SK-N-SH treated with all-trans-retinoic acid at 6 μM for 48 hours (cell line): ENCODE data around the gene GNPTG.

ENCODE experiments used
- ATAC-seq: fragments of 200-7000 bp; cut with Tn5 transposase; 3 replicates; pipeline ENCODE4 v1.9.1; 2020; ENCODE audit warnings: mild to moderate bottlenecking, moderate library complexity
- ARNTL ChIP-seq: fragments of 450-650 bp; formaldehyde crosslinking; IDR thresholded peaks from 2 replicates; pipeline ENCODE4 v1.5.0; 2020; ENCODE audit warnings: low read depth, mild to moderate bottlenecking, moderate library complexity, borderline replicate concordance
- BACH2 ChIP-seq: fragments of 250-450 bp; sonication (Bioruptor Pico); IDR thresholded peaks from 2 replicates; pipeline ENCODE4 v1.9.0; 2021; ENCODE audit warnings: mild to moderate bottlenecking, borderline replicate concordance
- CREB5 ChIP-seq: fragments of 250-450 bp; sonication (Bioruptor Pico); IDR thresholded peaks from 2 replicates; pipeline ENCODE4 v1.5.1; 2020; ENCODE audit warnings: low read depth, mild to moderate bottlenecking, moderate library complexity
- CSRNP3 ChIP-seq: fragments of 250-450 bp; sonication (Bioruptor Pico); IDR thresholded peaks from 2 replicates; pipeline ENCODE4 v1.5.1; 2021; ENCODE audit warnings: mild to moderate bottlenecking, moderate library complexity
- ESRRG ChIP-seq: fragments of 250-450 bp; sonication (Bioruptor Pico); IDR thresholded peaks from 2 replicates; pipeline ENCODE4 v1.6.1; 2021; ENCODE audit warnings: mild to moderate bottlenecking
- GLIS3 ChIP-seq: fragments of 250-450 bp; sonication (Bioruptor Pico); IDR thresholded peaks from 2 replicates; pipeline ENCODE4 v1.5.0; 2020; ENCODE audit warnings: mild to moderate bottlenecking, moderate library complexity
- ISL1 ChIP-seq: fragments of 250-450 bp; sonication (Bioruptor Pico); IDR thresholded peaks from 2 replicates; pipeline ENCODE4 v2.1.2; 2022; ENCODE audit warnings: mild to moderate bottlenecking, moderate library complexity
- OSR1 ChIP-seq: fragments of 250-450 bp; sonication (Bioruptor Pico); IDR thresholded peaks from 2 replicates; pipeline ENCODE4 v1.8.0; 2022; ENCODE audit warnings: moderate library complexity, mild to moderate bottlenecking, inconsistent platforms
- PATZ1 ChIP-seq: fragments of 250-450 bp; sonication (Bioruptor Pico); IDR thresholded peaks from 2 replicates; pipeline ENCODE4 v1.8.0; 2020; ENCODE audit warnings: mild to moderate bottlenecking, moderate library complexity, borderline replicate concordance
- RARB ChIP-seq: fragments of 250-450 bp; sonication (Bioruptor Pico); IDR thresholded peaks from 2 replicates; pipeline ENCODE4 v1.8.0; 2021; ENCODE audit warnings: mild to moderate bottlenecking, moderate library complexity
- SNAI2 ChIP-seq: fragments of 250-450 bp; sonication (Bioruptor Pico); IDR thresholded peaks from 2 replicates; pipeline ENCODE4 v1.5.0; 2020; ENCODE audit warnings: mild to moderate bottlenecking, moderate library complexity
- TCF4 ChIP-seq: fragments of 250-450 bp; sonication (Bioruptor Pico); IDR thresholded peaks from 2 replicates; pipeline ENCODE4 v1.8.0; 2021; ENCODE audit warnings: mild to moderate bottlenecking, moderate library complexity, borderline replicate concordance
- TOX ChIP-seq: fragments of 250-450 bp; sonication (Bioruptor Pico); IDR thresholded peaks from 2 replicates; pipeline ENCODE4 v1.8.0; 2021; ENCODE audit warnings: mild to moderate bottlenecking, moderate library complexity, borderline replicate concordance
- TSHZ2 ChIP-seq: fragments of 250-450 bp; sonication (Bioruptor Pico); IDR thresholded peaks from 2 replicates; pipeline ENCODE4 v1.5.0; 2020; ENCODE audit warnings: mild to moderate bottlenecking, moderate library complexity
- ZC3H10 ChIP-seq: fragments of 250-450 bp; sonication (Bioruptor Pico); IDR thresholded peaks from 2 replicates; pipeline ENCODE4 v1.5.1; 2021; ENCODE audit warnings: mild to moderate bottlenecking, moderate library complexity
- ZFP30 ChIP-seq: fragments of 450-650 bp; formaldehyde crosslinking; IDR thresholded peaks from 2 replicates; pipeline ENCODE4 v1.5.0; 2022; ENCODE audit warnings: mild to moderate bottlenecking, moderate library complexity
- ZNF565 ChIP-seq: fragments of 450-650 bp; formaldehyde crosslinking; conservative IDR thresholded peaks from 2 replicates; pipeline ENCODE4 v1.5.0; 2020; ENCODE audit warnings: low read depth, mild to moderate bottlenecking, moderate library complexity
- ZNF70 ChIP-seq: fragments of 450-650 bp; formaldehyde crosslinking; IDR thresholded peaks from 2 replicates; pipeline ENCODE4 v1.5.0; 2020; ENCODE audit warnings: mild to moderate bottlenecking, moderate library complexity
- ZNF8 ChIP-seq: fragments of 450-650 bp; formaldehyde crosslinking; IDR thresholded peaks from 2 replicates; pipeline ENCODE4 v1.5.0; 2020; ENCODE audit warnings: mild to moderate bottlenecking, moderate library complexity

The GNPTG gene

GRCh38 chr16:1318268-1318545, 33.5 kb upstream of the GNPTG start:
- no peak for ATAC-seq
- TF ChIP-seq ESRRG (CRISPR knock-in tag) (no peak), SNAI2 (CRISPR knock-in tag) (no peak), OSR1 (CRISPR knock-in tag) (no peak)

- TF ChIP-seq GLIS3 (CRISPR knock-in tag), result no peak
- no peak for TF ChIP-seq ZFP30
- TF ChIP-seq PATZ1 (CRISPR knock-in tag), result no peak
- TF ChIP-seq SNAI2 (CRISPR knock-in tag), result no peak
- TF ChIP-seq RARB (CRISPR knock-in tag), result no peak
- no peak for TF ChIP-seq OSR1 (CRISPR knock-in tag)
- TF ChIP-seq CSRNP3 (CRISPR knock-in tag), result no peak
- TF ChIP-seq ZNF70 (CRISPR knock-in tag), result no peak
- TF ChIP-seq ZNF565 (CRISPR knock-in tag), result no peak
- TF ChIP-seq TOX (CRISPR knock-in tag), result no peak
- TF ChIP-seq CREB5 (CRISPR knock-in tag), result no peak
- no peak for TF ChIP-seq ARNTL (CRISPR knock-in tag)
- TF ChIP-seq TSHZ2, result no peak
- no peak for TF ChIP-seq ZNF8
- no peak for TF ChIP-seq ISL1
- no peak for ATAC-seq
Observed at GRCh38 chr16:1319041-1319440, 32.7 kb upstream of the GNPTG start.

GRCh38 chr16:1320097-1320496, 31.6 kb upstream of the GNPTG start:
- no peak for TF ChIP-seq TCF4 (CRISPR knock-in tag)
- TF ChIP-seq ZC3H10 (CRISPR knock-in tag), result no peak
- TF ChIP-seq TOX (CRISPR knock-in tag), result no peak
- TF ChIP-seq ARNTL (CRISPR knock-in tag), result no peak
- TF ChIP-seq RARB (CRISPR knock-in tag), result no peak
- TF ChIP-seq PATZ1 (CRISPR knock-in tag), result no peak
- TF ChIP-seq CSRNP3 (CRISPR knock-in tag), result no peak
- TF ChIP-seq ESRRG (CRISPR knock-in tag), result no peak
- TF ChIP-seq BACH2 (CRISPR knock-in tag), result no peak
- ATAC-seq, result no peak
